Measurements from ENCODE around the gene PI4K2A.
A peak's percentile ranks its signal among the peaks of the same experiment; 100 is the strongest.
"Not testable (repeated sequence)": the region's sequence is repeated elsewhere in the genome, so short reads cannot be mapped to it uniquely, and the experiment has no call there.

The PI4K2A gene

DNA sequence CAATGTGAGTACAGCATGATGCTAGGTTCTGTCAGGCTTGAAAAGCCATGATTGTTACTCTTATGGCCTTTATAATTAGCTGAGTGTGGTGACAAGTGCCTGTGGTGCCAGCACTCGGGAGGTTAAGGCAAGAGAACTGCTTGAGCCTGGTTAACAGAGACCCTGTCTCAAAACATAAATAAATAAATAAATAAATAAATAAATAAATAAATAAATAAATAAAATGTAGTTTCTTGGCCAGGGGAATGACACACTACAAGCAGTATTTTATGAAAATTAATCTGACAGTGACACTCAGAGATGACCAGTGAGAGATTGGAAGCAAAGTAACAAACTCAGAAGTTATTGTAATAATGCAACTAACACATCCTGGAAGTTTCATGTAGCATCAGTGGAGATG is 4.9 kb upstream of the PI4K2A start (continued):
- TF ChIP-seq REST (tag by site-specific recombination; IDR thresholded peaks at IDR 0.05), result peak; percentile 71
- TF ChIP-seq, protein P1, sequence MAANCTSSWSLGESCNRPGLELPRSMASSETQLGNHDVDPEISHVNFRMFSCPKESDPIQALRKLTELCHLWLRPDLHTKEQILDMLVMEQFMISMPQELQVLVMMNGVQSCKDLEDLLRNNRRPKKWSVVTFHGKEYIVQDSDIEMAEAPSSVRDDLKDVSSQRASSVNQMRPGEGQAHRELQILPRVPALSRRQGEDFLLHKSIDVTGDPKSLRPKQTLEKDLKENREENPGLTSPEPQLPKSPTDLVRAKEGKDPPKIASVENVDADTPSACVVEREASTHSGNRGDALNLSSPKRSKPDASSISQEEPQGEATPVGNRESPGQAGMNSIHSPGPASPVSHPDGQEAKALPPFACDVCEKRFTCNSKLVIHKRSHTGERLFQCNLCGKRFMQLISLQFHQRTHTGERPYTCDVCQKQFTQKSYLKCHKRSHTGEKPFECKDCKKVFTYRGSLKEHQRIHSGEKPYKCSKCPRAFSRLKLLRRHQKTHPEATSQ (tag by site-specific recombination; IDR thresholded peaks at IDR 0.05), result no peak
- peak; percentile 87 for TF ChIP-seq ZNF555 (tag by site-specific recombination; conservative IDR thresholded peaks at IDR 0.05)
- TF ChIP-seq ZNF140 (tag by site-specific recombination; IDR thresholded peaks at IDR 0.05), result peak; percentile 93
- no peak for TF ChIP-seq ZFHX2 (tag by site-specific recombination; conservative IDR thresholded peaks at IDR 0.05)
- no peak for TF ChIP-seq ZNF548 (tag by site-specific recombination; IDR thresholded peaks at IDR 0.05)

DNA sequence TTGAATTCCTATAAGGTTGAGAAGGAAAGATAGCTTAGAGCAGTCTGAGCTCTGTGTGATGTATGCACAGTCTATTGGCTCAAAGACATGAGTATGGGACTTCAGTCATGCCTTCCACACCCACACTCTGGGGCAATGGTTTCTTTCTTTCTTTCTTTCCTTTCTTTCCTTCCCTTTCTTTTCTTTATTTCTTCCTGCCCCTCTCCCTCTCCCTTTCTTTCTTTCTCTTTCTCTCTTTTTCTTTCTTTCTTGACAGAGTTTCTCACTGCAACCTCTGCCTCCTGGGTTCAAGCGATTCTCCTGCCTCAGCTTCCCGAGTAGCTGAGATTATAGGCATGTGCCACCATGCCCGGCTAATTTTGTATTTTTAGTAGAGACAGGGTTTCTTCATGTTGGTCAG is 1.4 kb upstream of the PI4K2A start:
- H3K4me3 ChIP-seq (ENCODE audit: low read depth, low read length); H3K4me1 ChIP-seq (ENCODE audit: control insufficient read depth, insufficient read depth, low read length); POLR2A ChIA-PET; H3K27ac ChIP-seq (ENCODE audit: extremely low read depth, low read depth, low read length); H3K9me3 ChIP-seq (ENCODE audit: control insufficient read depth, insufficient read depth, low read depth, low read length): not testable (repeated sequence)
- TF ChIP-seq PRDM1 (tag by site-specific recombination; IDR thresholded peaks at IDR 0.05) (peak; percentile 88), ZNF366 (tag by site-specific recombination; conservative IDR thresholded peaks at IDR 0.05) (peak; percentile 43; the same call in 1 of the 2 replicates)
- H3K36me3 ChIP-seq (ENCODE audit: control insufficient read depth in 2 of 2, insufficient read depth in 1 of 2, low read length in 2 of 2), result peaks cover 0 to 13% of the 10 kb centered on the region in 2 experiments; a peak in 1 of 3 replicates
- CTCF ChIA-PET, result interaction anchor here (0.9 kb wide), 1 partner anchor 24 kb away, joined by 3 read pairs; no protein-coding TSS in a partner anchor

DNA sequence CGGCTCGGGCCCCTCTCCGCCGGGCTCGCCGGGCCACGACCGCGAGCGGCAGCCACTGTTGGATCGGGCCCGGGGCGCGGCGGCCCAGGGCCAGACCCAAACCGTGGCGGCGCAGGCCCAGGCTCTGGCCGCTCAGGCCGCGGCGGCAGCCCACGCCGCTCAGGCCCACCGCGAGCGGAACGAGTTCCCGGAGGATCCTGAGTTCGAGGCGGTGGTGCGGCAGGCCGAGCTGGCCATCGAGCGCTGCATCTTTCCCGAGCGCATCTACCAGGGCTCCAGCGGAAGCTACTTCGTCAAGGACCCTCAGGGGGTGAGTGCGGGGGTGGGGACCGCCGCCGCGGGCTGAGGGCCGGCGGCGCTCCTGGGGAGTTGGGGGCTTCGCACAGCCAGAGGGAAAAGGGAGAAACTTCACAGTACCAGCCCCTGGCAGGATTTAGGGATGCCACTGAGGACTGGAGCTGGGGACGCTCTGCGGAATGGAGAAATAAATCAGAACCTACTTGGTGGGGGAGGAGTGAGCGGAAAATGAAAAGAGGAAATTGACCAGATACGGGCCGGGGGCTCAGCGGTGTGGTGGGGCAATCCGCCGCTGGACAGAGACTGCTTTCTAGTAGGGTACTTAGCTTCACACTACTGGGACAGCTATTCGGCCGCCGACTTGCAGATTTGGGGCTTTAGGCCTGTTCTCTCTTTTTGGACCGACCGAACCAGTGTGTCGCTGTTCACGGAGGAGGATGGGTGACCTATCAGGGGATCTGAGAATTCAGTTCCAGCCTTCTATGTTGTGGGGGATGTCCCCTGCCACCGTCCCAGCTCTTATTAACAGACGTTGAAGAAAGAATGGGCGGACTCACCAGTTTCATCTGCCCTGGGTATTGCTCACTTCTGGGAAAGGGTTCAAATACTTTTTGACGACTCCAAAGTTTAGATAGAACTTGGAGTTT is 669 bp downstream of the PI4K2A start:
- CTCF ChIA-PET, result interaction anchor here (0.6 to 1.3 kb wide), 8 partner anchors 35 to 440 kb away, joined by 3 to 4 read pairs (median 4); partner anchors contain the start of gene CRTAC1
- H3K27ac ChIP-seq (ENCODE audit: extremely low read depth, low read depth, low read length), result peak overlapping the region; percentile 70
- TF ChIP-seq ZNF707 (tag by site-specific recombination; IDR thresholded peaks at IDR 0.05) (no peak), ZNF350 (tag by site-specific recombination; IDR thresholded peaks at IDR 0.05) (no peak), MZF1 (tag by site-specific recombination; IDR thresholded peaks at IDR 0.05; ENCODE audit: borderline replicate concordance) (no peak), ZNF660 (tag by site-specific recombination; IDR thresholded peaks at IDR 0.05) (peak; percentile 74; the same call in 1 of the 2 replicates), BCL6B (tag by site-specific recombination; IDR thresholded peaks at IDR 0.05) (no peak), YY2 (tag by site-specific recombination; IDR thresholded peaks at IDR 0.05) (no peak), OSR2 (tag by site-specific recombination; IDR thresholded peaks at IDR 0.05) (no peak), ZBTB20 (tag by site-specific recombination; IDR thresholded peaks at IDR 0.05) (peak; percentile 96), ZXDB (tag by site-specific recombination; IDR thresholded peaks at IDR 0.05) (no peak), ZNF621 (tag by site-specific recombination; IDR thresholded peaks at IDR 0.05) (no peak)
- TF ChIP-seq, protein P2, sequence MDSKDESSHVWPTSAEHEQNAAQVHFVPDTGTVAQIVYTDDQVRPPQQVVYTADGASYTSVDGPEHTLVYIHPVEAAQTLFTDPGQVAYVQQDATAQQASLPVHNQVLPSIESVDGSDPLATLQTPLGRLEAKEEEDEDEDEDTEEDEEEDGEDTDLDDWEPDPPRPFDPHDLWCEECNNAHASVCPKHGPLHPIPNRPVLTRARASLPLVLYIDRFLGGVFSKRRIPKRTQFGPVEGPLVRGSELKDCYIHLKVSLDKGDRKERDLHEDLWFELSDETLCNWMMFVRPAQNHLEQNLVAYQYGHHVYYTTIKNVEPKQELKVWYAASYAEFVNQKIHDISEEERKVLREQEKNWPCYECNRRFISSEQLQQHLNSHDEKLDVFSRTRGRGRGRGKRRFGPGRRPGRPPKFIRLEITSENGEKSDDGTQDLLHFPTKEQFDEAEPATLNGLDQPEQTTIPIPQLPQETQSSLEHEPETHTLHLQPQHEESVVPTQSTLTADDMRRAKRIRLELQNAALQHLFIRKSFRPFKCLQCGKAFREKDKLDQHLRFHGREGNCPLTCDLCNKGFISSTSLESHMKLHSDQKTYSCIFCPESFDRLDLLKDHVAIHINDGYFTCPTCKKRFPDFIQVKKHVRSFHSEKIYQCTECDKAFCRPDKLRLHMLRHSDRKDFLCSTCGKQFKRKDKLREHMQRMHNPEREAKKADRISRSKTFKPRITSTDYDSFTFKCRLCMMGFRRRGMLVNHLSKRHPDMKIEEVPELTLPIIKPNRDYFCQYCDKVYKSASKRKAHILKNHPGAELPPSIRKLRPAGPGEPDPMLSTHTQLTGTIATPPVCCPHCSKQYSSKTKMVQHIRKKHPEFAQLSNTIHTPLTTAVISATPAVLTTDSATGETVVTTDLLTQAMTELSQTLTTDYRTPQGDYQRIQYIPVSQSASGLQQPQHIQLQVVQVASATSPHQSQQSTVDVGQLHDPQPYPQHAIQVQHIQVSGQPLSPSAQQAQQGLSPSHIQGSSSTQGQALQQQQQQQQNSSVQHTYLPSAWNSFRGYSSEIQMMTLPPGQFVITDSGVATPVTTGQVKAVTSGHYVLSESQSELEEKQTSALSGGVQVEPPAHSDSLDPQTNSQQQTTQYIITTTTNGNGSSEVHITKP (tag by site-specific recombination; IDR thresholded peaks at IDR 0.05), result no peak

More for the DNA sequence above, 669 bp downstream of the PI4K2A start:
- Histone ChIP-seq H3K36me3 (ENCODE audit: control insufficient read depth in 2 of 2, insufficient read depth in 1 of 2, low read length in 2 of 2) (peaks cover 7 to 24% of the 10 kb centered on the region in 2 experiments), H3K4me3 (ENCODE audit: low read depth, low read length) (peak overlapping the region; percentile 77), H3K9me3 (ENCODE audit: control insufficient read depth, insufficient read depth, low read depth, low read length) (no peaks in the 10 kb centered on the region), H3K4me1 (ENCODE audit: control insufficient read depth, insufficient read depth, low read length) (0 out of 2 replicates have a peak, but pooled peaks cover 2% of the 10 kb centered on the region)
- POLR2A ChIA-PET, result interaction anchor here (0.5 to 3.5 kb wide), 6 partner anchors 8 to 97 kb away, joined by 3 to 20 read pairs (median 4); partner anchors contain the start of gene AVPI1
